ENCODE measurements around the gene DSC1. TPM values are rescaled to one million over a fixed set of nuclear protein-coding genes. Genes with fewer than 3 reads are reported as not detected.

Gene DSC1
- total RNA-seq, 1 donor from 2014 or later, result 1.6 TPM

GRCh38 chr18:31155498-31155897 is 7.2 kb downstream of the DSC1 start:
- Mint-ChIP-seq H3K27ac (peak overlapping the region; percentile 84), H3K9me3 (no peaks in the 10 kb centered on the region), H3K27me3 (no peaks in the 10 kb centered on the region), H3K36me3 (no peaks in the 10 kb centered on the region), H3K4me3 (no peak overlapping the region), H3K4me1 (ENCODE audit: unreplicated experiment) (peaks cover 5% of the 10 kb centered on the region)
- no peak for TF ChIP-seq CTCF (conservative IDR thresholded peaks at IDR 0.05)
- no peak for DNase-seq (ENCODE audit: extremely low spot score, unreplicated experiment)

- no peaks in the 10 kb centered on the region for H3K27me3 Mint-ChIP-seq
- H3K9me3 Mint-ChIP-seq, result no peaks in the 10 kb centered on the region
- H3K27ac Mint-ChIP-seq, result no peak overlapping the region
- H3K4me1 Mint-ChIP-seq (ENCODE audit: unreplicated experiment), result peaks cover 5% of the 10 kb centered on the region
- no peaks in the 10 kb centered on the region for H3K36me3 Mint-ChIP-seq
- TF ChIP-seq CTCF (conservative IDR thresholded peaks at IDR 0.05), result no peak
- no peak overlapping the region for H3K4me3 Mint-ChIP-seq
- no peak for DNase-seq (ENCODE audit: extremely low spot score, unreplicated experiment)
These were observed 8.5 kb downstream of the DSC1 start for GRCh38 chr18:31154181-31154580.

- Mint-ChIP-seq H3K36me3 (peaks cover 4% of the 10 kb centered on the region), H3K4me1 (ENCODE audit: unreplicated experiment) (no peaks in the 10 kb centered on the region), H3K27me3 (no peaks in the 10 kb centered on the region), H3K27ac (no peak overlapping the region), H3K9me3 (peaks cover 4% of the 10 kb centered on the region), H3K4me3 (no peak overlapping the region)
- no peak for DNase-seq (ENCODE audit: extremely low spot score, unreplicated experiment)
- no peak for TF ChIP-seq CTCF (conservative IDR thresholded peaks at IDR 0.05)
These were observed 13.3 kb downstream of the DSC1 start for GRCh38 chr18:31149351-31149750.

GRCh38 chr18:31148600-31148999 is 14.1 kb downstream of the DSC1 start:
- no peak for DNase-seq (ENCODE audit: extremely low spot score, unreplicated experiment)
- Mint-ChIP-seq H3K36me3 (peaks cover 4% of the 10 kb centered on the region), H3K9me3 (peaks cover 4% of the 10 kb centered on the region), H3K4me1 (ENCODE audit: unreplicated experiment) (no peaks in the 10 kb centered on the region), H3K27ac (no peak overlapping the region), H3K4me3 (no peak overlapping the region), H3K27me3 (no peaks in the 10 kb centered on the region)
- no peak for TF ChIP-seq CTCF (conservative IDR thresholded peaks at IDR 0.05)

- TF ChIP-seq CTCF (conservative IDR thresholded peaks at IDR 0.05), result no peak
- Mint-ChIP-seq H3K4me3 (no peak overlapping the region), H3K36me3 (peaks cover 4% of the 10 kb centered on the region), H3K4me1 (ENCODE audit: unreplicated experiment) (no peaks in the 10 kb centered on the region), H3K27ac (no peak overlapping the region), H3K27me3 (no peaks in the 10 kb centered on the region), H3K9me3 (peaks cover 4% of the 10 kb centered on the region)
- no peak for DNase-seq (ENCODE audit: extremely low spot score, unreplicated experiment)
These were observed 15.8 kb downstream of the DSC1 start for GRCh38 chr18:31146809-31147208.

- Mint-ChIP-seq H3K27ac (no peak overlapping the region), H3K4me3 (no peak overlapping the region), H3K9me3 (peaks cover 4% of the 10 kb centered on the region), H3K27me3 (no peaks in the 10 kb centered on the region), H3K36me3 (peaks cover 4% of the 10 kb centered on the region), H3K4me1 (ENCODE audit: unreplicated experiment) (no peaks in the 10 kb centered on the region)
- no peak for DNase-seq (ENCODE audit: extremely low spot score, unreplicated experiment)
- no peak for TF ChIP-seq CTCF (conservative IDR thresholded peaks at IDR 0.05)
These were observed 19.6 kb downstream of the DSC1 start for GRCh38 chr18:31143025-31143424.
